Measurements from ENCODE around the gene PAK5.

PAK5 gene

GRCh38 chr20:9608639-9609340 is 230.1 kb downstream of the PAK5 start:
- no peak overlapping the region for H3K9ac ChIP-seq (ENCODE audit: low read length)
- H4K20me1 ChIP-seq (ENCODE audit: low read depth, low read length) = no peaks in the 10 kb centered on the region
- no peak overlapping the region for H3K4me3 ChIP-seq (ENCODE audit: insufficient read depth, low read length, poor library complexity, severe bottlenecking)
- H3K9me2 ChIP-seq (replicated peaks; ENCODE audit: insufficient read depth, low read length) = no peaks in the 10 kb centered on the region
- H3F3A ChIP-seq (ENCODE audit: insufficient read depth) = no peaks in the 10 kb centered on the region
- no peak for TF ChIP-seq EZH2phosphoT487 (conservative IDR thresholded peaks at IDR 0.05; ENCODE audit: low read length)
- TF ChIP-seq CTCF (IDR thresholded peaks at IDR 0.05; ENCODE audit: insufficient read depth, low read length, poor library complexity, severe bottlenecking) = no peak
- no peaks in the 10 kb centered on the region for H3K9me3 ChIP-seq (ENCODE audit: insufficient read depth, low read length)
- H3K79me2 ChIP-seq (ENCODE audit: insufficient read depth, low read length) = no peaks in the 10 kb centered on the region
- no peaks in the 10 kb centered on the region for H3K36me3 ChIP-seq (ENCODE audit: low read length)
- H3K27me3 ChIP-seq (ENCODE audit: low read length) = no peaks in the 10 kb centered on the region
- no peak overlapping the region for H3K4me2 ChIP-seq (ENCODE audit: low read depth, low read length, poor library complexity, severe bottlenecking)
- H2AFZ ChIP-seq (ENCODE audit: low read depth, low read length, severe bottlenecking) = no peak overlapping the region
- no peak overlapping the region for H3K27ac ChIP-seq (ENCODE audit: low read depth, low read length)

- no peaks in the 10 kb centered on the region for H3K36me3 ChIP-seq (ENCODE audit: low read length)
- no peaks in the 10 kb centered on the region for H3K9me2 ChIP-seq (replicated peaks; ENCODE audit: insufficient read depth, low read length)
- H3K4me3 ChIP-seq (ENCODE audit: insufficient read depth, low read length, poor library complexity, severe bottlenecking) = no peak overlapping the region
- no peaks in the 10 kb centered on the region for H3F3A ChIP-seq (ENCODE audit: insufficient read depth)
- H3K27me3 ChIP-seq (ENCODE audit: low read length) = 0 out of 2 replicates have a peak, but pooled peaks cover 3% of the 10 kb centered on the region
- no peak overlapping the region for H3K9ac ChIP-seq (ENCODE audit: low read length)
- TF ChIP-seq EZH2phosphoT487 (conservative IDR thresholded peaks at IDR 0.05; ENCODE audit: low read length) = no peak
- no peak for TF ChIP-seq CTCF (IDR thresholded peaks at IDR 0.05; ENCODE audit: insufficient read depth, low read length, poor library complexity, severe bottlenecking)
- H2AFZ ChIP-seq (ENCODE audit: low read depth, low read length, severe bottlenecking) = no peak overlapping the region
- no peak overlapping the region for H3K27ac ChIP-seq (ENCODE audit: low read depth, low read length)
- no peaks in the 10 kb centered on the region for H4K20me1 ChIP-seq (ENCODE audit: low read depth, low read length)
- no peak overlapping the region for H3K4me2 ChIP-seq (ENCODE audit: low read depth, low read length, poor library complexity, severe bottlenecking)
- H3K79me2 ChIP-seq (ENCODE audit: insufficient read depth, low read length) = no peaks in the 10 kb centered on the region
- no peaks in the 10 kb centered on the region for H3K9me3 ChIP-seq (ENCODE audit: insufficient read depth, low read length)
These were observed 236.1 kb downstream of the PAK5 start for GRCh38 chr20:9602847-9603183.

- no peak overlapping the region for H3K4me2 ChIP-seq (ENCODE audit: low read depth, low read length, poor library complexity, severe bottlenecking)
- no peaks in the 10 kb centered on the region for H3K79me2 ChIP-seq (ENCODE audit: insufficient read depth, low read length)
- no peak overlapping the region for H3K4me3 ChIP-seq (ENCODE audit: insufficient read depth, low read length, poor library complexity, severe bottlenecking)
- no peaks in the 10 kb centered on the region for H3K9me2 ChIP-seq (replicated peaks; ENCODE audit: insufficient read depth, low read length)
- H3K9me3 ChIP-seq (ENCODE audit: insufficient read depth, low read length) = no peaks in the 10 kb centered on the region
- H3K9ac ChIP-seq (ENCODE audit: low read length) = no peak overlapping the region
- TF ChIP-seq EZH2phosphoT487 (conservative IDR thresholded peaks at IDR 0.05; ENCODE audit: low read length) = no peak
- TF ChIP-seq CTCF (IDR thresholded peaks at IDR 0.05; ENCODE audit: insufficient read depth, low read length, poor library complexity, severe bottlenecking) = no peak
- no peaks in the 10 kb centered on the region for H3F3A ChIP-seq (ENCODE audit: insufficient read depth)
- H3K27ac ChIP-seq (ENCODE audit: low read depth, low read length) = no peak overlapping the region
- H3K27me3 ChIP-seq (ENCODE audit: low read length) = 0 out of 2 replicates have a peak, but pooled peaks cover 3% of the 10 kb centered on the region
- no peak overlapping the region for H2AFZ ChIP-seq (ENCODE audit: low read depth, low read length, severe bottlenecking)
- no peaks in the 10 kb centered on the region for H3K36me3 ChIP-seq (ENCODE audit: low read length)
- no peaks in the 10 kb centered on the region for H4K20me1 ChIP-seq (ENCODE audit: low read depth, low read length)
These were observed 238.3 kb downstream of the PAK5 start for GRCh38 chr20:9600562-9600961.

Data from SU-DHL-6 (cell line).